GM12878 (cell line): ENCODE measurements around the gene RAB31. TPM values are rescaled to one million over a fixed set of nuclear protein-coding genes. Genes with fewer than 3 reads are reported as not detected.

Experiments used
- ATAC-seq: fragments of 200-7000 bp; cut with Tn5 transposase; 3 replicates; pipeline ENCODE4 v1.9.1; 2020; ENCODE audit warnings: mild to moderate bottlenecking, moderate library complexity
- BruUV-seq: library from RNA; stranded (reverse); fragments of 400-500 nt; replicated peaks from 2 replicates; lab custom pipeline; 2021; lab: Mats Ljungman, UMichigan
- CTCF ChIA-PET: fragments of 300-600 bp; sonication (Branson Sonifier 250); formaldehyde crosslinking; extraction: SDS; loops from one replicate; lab custom pipeline; 2021; ENCODE audit warnings: inconsistent platforms; lab: Yijun Ruan, JAX
- POLR2A ChIA-PET: fragments of 350-600 bp; formaldehyde crosslinking; extraction: SDS; loops from one replicate; lab custom pipeline; 2021; ENCODE audit warnings: inconsistent platforms; lab: Charles Lee
- RAD21 ChIA-PET: fragments of 300-600 bp; sonication (Branson Sonifier 250); formaldehyde crosslinking; loops from one replicate; lab custom pipeline; 2023; ENCODE audit warnings: antibody characterized with exemption; ENCODE audit not compliant: unreplicated experiment; lab: Charles Lee
- SMC1A ChIA-PET: fragments of 300-600 bp; sonication (Branson Sonifier 250); formaldehyde crosslinking; loops from one replicate; lab custom pipeline; 2023; ENCODE audit not compliant: unreplicated experiment, uncharacterized antibody; lab: Charles Lee
- DNase-seq: peaks from one replicate; pipeline ENCODE4 v3.0.0-alpha.2; 2011; ENCODE audit warnings: low read depth, low spot score
- FAIRE-seq: peaks from 3 replicates; lab custom pipeline; 2011; peaks lifted over from hg19 to GRCh38; lab: Jason Lieb, UNC
- H2AFZ ChIP-seq: 2 replicates; pipeline ENCODE4 v1.6.0; 2011; ENCODE audit warnings: low read depth, low read length, control low read depth; ENCODE audit not compliant: control insufficient read depth
- H3K27ac ChIP-seq: 2 replicates; pipeline ENCODE4 v1.5.1; 2011; ENCODE audit warnings: control low read depth; ENCODE audit not compliant: control insufficient read depth, insufficient read depth
- H3K27me3 ChIP-seq, 2 experiments: replicated peaks in 1 of 2; 2 replicates each; pipeline versions ENCODE4 v1.6.0 to v1.6.1; 2011; ENCODE audit warnings: low read length in 1 of 2; ENCODE audit not compliant: control insufficient read depth in 2 of 2, insufficient read depth in 2 of 2
- H3K36me3 ChIP-seq, 2 experiments: 2 replicates each; pipeline ENCODE4 v1.5.1; 2011; ENCODE audit warnings: low read length in 1 of 2; ENCODE audit not compliant: control insufficient read depth in 2 of 2, insufficient read depth in 2 of 2
- H3K4me1 ChIP-seq: 2 replicates; pipeline ENCODE4 v1.6.1; 2011; ENCODE audit warnings: mild to moderate bottlenecking, low read length, moderate library complexity, mixed read lengths; ENCODE audit not compliant: control insufficient read depth, insufficient read depth
- H3K4me2 ChIP-seq: 2 replicates; pipeline ENCODE4 v1.6.0; 2011; ENCODE audit warnings: control low read depth; ENCODE audit not compliant: control insufficient read depth, insufficient read depth
- H3K4me3 ChIP-seq: fragments of 200-600 bp; sonication (generic); 2 replicates; pipeline ENCODE4 v1.5.1; 2016
- H3K79me2 ChIP-seq: 2 replicates; pipeline ENCODE4 v1.6.0; 2011; ENCODE audit warnings: low read length; ENCODE audit not compliant: control insufficient read depth, insufficient read depth
- H3K9ac ChIP-seq: 2 replicates; pipeline ENCODE4 v1.8.0; 2011; ENCODE audit warnings: low read length, control low read depth, mixed read lengths; ENCODE audit not compliant: control insufficient read depth, insufficient read depth
- H3K9me3 ChIP-seq: replicated peaks from 3 replicates; pipeline ENCODE4 v1.5.1; 2011; ENCODE audit warnings: mild to moderate bottlenecking, low read length; ENCODE audit not compliant: control insufficient read depth, insufficient read depth
- H4K20me1 ChIP-seq: 2 replicates; pipeline ENCODE4 v1.6.0; 2011; ENCODE audit not compliant: control insufficient read depth, insufficient read depth
- BMI1 ChIP-seq: fragments of 450-650 bp; IDR thresholded peaks from 2 replicates; pipeline ENCODE4 v1.6.1; 2016; ENCODE audit warnings: mild to moderate bottlenecking, moderate library complexity, borderline replicate concordance
- EP300 ChIP-seq, 2 experiments: fragments of 150-350 bp in 1 of 2; IDR thresholded peaks; 2 replicates each; pipeline ENCODE4 v1.6.1; 2011 to 2012; ENCODE audit warnings: low read depth in 2 of 2, low read length in 2 of 2, borderline replicate concordance in 1 of 2, improper control_type of control experiment in 1 of 2, inconsistent platforms in 1 of 2; ENCODE audit not compliant: control insufficient read depth in 1 of 2
- HSF1 ChIP-seq: fragments of 150-350 bp; IDR thresholded peaks from 2 replicates; pipeline ENCODE4 v1.6.1; 2014; ENCODE audit warnings: mild to moderate bottlenecking, low read depth, low read length
- PML ChIP-seq: IDR thresholded peaks from 2 replicates; pipeline ENCODE4 v1.6.1; 2012; ENCODE audit warnings: low read length, inconsistent platforms
- POLR2A ChIP-seq: IDR thresholded peaks from 2 replicates; pipeline ENCODE4 v1.6.1; 2011; ENCODE audit warnings: low read depth, mild to moderate bottlenecking, low read length
- TBL1XR1 ChIP-seq: IDR thresholded peaks from 2 replicates; pipeline ENCODE4 v1.6.1; 2012; ENCODE audit warnings: low read depth, low read length, improper control_type of control experiment
- TCF7 ChIP-seq: IDR thresholded peaks from 2 replicates; pipeline ENCODE4 v1.6.1; 2014; ENCODE audit warnings: antibody characterized with exemption, borderline replicate concordance
- ZBED1 ChIP-seq: IDR thresholded peaks from 2 replicates; pipeline ENCODE4 v1.6.1; 2016; ENCODE audit warnings: borderline replicate concordance
- ZNF384 ChIP-seq: IDR thresholded peaks from 2 replicates; pipeline ENCODE4 v1.6.1; 2012; ENCODE audit warnings: low read depth, mild to moderate bottlenecking, low read length, improper control_type of control experiment, borderline replicate concordance
- ZNF592 ChIP-seq: fragments of 450-650 bp; IDR thresholded peaks from 2 replicates; pipeline ENCODE4 v1.6.1; 2017; ENCODE audit warnings: mild to moderate bottlenecking, moderate library complexity
- WGBS: methylation state at CpG from one replicate; pipeline ENCODE4 v1.1.6; 2016; ENCODE audit warnings: low lambda C conversion rate; ENCODE audit not compliant: insufficient replicate concordance, insufficient coverage; ENCODE audit errors: missing lambda C conversion rate; 5-methylcytosine and 5-hydroxymethylcytosine counted together
- in situ Hi-C: fragments of 300-500 bp; cut with MboI; formaldehyde crosslinking; loops from 9 replicates; pipeline ENCODE4 v1.14.3; 2018; ENCODE audit warnings: mixed read lengths
- intact Hi-C: fragments of 100-400 bp; cut with micrococcal nuclease; formaldehyde crosslinking; loops from one replicate; pipeline ENCODE4 v1.14.2; 2022; ENCODE audit not compliant: unreplicated experiment
- polyA plus RNA-seq, 11 experiments: library from polyadenylated mRNA; depleted of rRNA in 4 of 11; unstranded in 6 of 11; stranded (reverse) in 5 of 11; fragments of >200 nt; fragmentation: Nextera tagmentation in 4 of 11; fragmentation: Illumina TruSeq in 1 of 11; extraction: Ambion mirVana in 4 of 11; extraction: Trizol in 1 of 11; gene quantifications; 1 replicate in 1 of 11; 2 replicates in 10 of 11; pipeline versions ENCODE4 v1.2.1 to v1.2.3, GENCODE V29; 2011 to 2016; ENCODE audit warnings: inconsistent platforms in 2 of 11, missing spikeins in 2 of 11, low read depth in 1 of 11
- total RNA-seq, 4 experiments: library from RNA; depleted of rRNA in 3 of 4; stranded (reverse); fragments of >200 nt in 3 of 4; fragmentation: Illumina TruSeq in 1 of 4; extraction: Trizol in 1 of 4; gene quantifications; 2 replicates each; pipeline versions ENCODE4 v1.2.1 to v1.2.3, GENCODE V29; 2013 to 2021
- TF ChIP-seq, protein P1 (sequence below): fragments of 450-650 bp; IDR thresholded peaks from 2 replicates; pipeline ENCODE4 v1.6.1; 2017; ENCODE audit warnings: antibody characterized with exemption, mild to moderate bottlenecking, moderate library complexity
- TF ChIP-seq, protein P2 (sequence below): fragments of 450-650 bp; IDR thresholded peaks from 2 replicates; pipeline ENCODE4 v1.6.1; 2018; ENCODE audit warnings: mild to moderate bottlenecking, low read depth, moderate library complexity; ENCODE audit not compliant: partially characterized antibody

Gene RAB31
- total and polyA plus RNA-seq, 10 of the 15 experiments (the other 5 are each of a cell fraction or from before 2014, with no cell fraction given): 0.80 to 23.3 (median 12.2) TPM

DNA sequence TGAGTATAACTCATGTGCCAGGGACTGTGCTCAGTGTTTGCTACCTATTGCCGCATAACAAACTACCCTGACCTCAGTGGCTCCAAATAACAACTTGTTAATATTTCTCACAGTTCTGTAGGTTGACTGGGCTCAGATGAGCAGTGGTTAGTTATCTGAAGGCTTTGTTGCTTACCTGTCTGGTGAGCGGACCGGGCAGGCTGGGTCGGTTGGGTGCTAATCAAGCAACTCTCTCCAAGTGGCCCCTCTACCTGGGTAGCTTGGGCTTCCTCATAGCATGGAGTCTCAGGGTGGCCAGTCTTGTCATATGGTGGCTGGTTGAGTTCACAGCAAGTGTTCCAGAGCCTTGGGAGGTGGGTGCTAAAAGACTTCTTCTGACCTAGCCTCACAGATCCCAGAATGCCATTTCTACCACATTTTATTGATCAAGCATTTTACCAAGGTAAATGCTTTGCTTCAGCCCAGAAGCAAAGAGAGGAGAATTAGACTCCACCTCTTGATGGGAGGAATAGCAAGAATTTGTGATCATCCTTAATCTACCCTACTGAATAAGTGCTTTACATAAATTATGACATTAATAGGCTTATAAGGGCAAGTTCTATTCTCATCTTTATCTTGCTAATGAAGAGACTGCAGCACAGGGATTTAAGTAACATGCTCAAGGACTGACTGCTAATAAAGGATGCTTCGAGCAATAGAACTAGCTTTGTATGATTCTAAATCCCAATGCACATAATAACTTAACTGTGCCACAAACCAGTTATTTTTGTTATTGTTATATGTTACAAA, 16.9 kb downstream of the RAB31 start:
- ATAC-seq (no peak), DNase-seq (no peak), FAIRE-seq (no peak)
- intact Hi-C loops: no loop called here
- H3K79me2 ChIP-seq: no peaks in the 10 kb centered on the region
- no TSS peak for BruUV-seq
- H3K27ac ChIP-seq: no peak overlapping the region
- no peaks in the 10 kb centered on the region for H3K27me3 ChIP-seq
- ChIA-PET POLR2A (no interaction called here), SMC1A (no interaction called here), RAD21 (no interaction called here), CTCF (no interaction called here)
- 92% methylated on average over 5 of the region's 5 CpGs for WGBS
- in situ Hi-C loops: no loop called here
- H3K36me3 ChIP-seq: no peaks in the 10 kb centered on the region
- no peaks in the 10 kb centered on the region for H4K20me1 ChIP-seq
- no peaks in the 10 kb centered on the region for H3K4me1 ChIP-seq
- no peak overlapping the region for H3K4me2 ChIP-seq
- H3K9ac ChIP-seq: no peak overlapping the region
- no peak overlapping the region for H3K4me3 ChIP-seq
- H3K9me3 ChIP-seq: no peaks in the 10 kb centered on the region
- no peak overlapping the region for H2AFZ ChIP-seq
- TF ChIP-seq EP300 (IDR thresholded peaks at IDR 0.05; ENCODE audit: borderline replicate concordance in 1 of 2, control insufficient read depth in 1 of 2, low read depth in 2 of 2, low read length in 2 of 2) (no peak), PML (no peak), TBL1XR1 (no peak), POLR2A (no peak), BMI1 (no peak), ZNF384 (no peak), ZNF592 (no peak), ZBED1 (no peak), HSF1 (no peak), TCF7 (no peak)
- TF ChIP-seq, protein P1, sequence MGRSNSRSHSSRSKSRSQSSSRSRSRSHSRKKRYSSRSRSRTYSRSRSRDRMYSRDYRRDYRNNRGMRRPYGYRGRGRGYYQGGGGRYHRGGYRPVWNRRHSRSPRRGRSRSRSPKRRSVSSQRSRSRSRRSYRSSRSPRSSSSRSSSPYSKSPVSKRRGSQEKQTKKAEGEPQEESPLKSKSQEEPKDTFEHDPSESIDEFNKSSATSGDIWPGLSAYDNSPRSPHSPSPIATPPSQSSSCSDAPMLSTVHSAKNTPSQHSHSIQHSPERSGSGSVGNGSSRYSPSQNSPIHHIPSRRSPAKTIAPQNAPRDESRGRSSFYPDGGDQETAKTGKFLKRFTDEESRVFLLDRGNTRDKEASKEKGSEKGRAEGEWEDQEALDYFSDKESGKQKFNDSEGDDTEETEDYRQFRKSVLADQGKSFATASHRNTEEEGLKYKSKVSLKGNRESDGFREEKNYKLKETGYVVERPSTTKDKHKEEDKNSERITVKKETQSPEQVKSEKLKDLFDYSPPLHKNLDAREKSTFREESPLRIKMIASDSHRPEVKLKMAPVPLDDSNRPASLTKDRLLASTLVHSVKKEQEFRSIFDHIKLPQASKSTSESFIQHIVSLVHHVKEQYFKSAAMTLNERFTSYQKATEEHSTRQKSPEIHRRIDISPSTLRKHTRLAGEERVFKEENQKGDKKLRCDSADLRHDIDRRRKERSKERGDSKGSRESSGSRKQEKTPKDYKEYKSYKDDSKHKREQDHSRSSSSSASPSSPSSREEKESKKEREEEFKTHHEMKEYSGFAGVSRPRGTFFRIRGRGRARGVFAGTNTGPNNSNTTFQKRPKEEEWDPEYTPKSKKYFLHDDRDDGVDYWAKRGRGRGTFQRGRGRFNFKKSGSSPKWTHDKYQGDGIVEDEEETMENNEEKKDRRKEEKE: no peak
- TF ChIP-seq, protein P2, sequence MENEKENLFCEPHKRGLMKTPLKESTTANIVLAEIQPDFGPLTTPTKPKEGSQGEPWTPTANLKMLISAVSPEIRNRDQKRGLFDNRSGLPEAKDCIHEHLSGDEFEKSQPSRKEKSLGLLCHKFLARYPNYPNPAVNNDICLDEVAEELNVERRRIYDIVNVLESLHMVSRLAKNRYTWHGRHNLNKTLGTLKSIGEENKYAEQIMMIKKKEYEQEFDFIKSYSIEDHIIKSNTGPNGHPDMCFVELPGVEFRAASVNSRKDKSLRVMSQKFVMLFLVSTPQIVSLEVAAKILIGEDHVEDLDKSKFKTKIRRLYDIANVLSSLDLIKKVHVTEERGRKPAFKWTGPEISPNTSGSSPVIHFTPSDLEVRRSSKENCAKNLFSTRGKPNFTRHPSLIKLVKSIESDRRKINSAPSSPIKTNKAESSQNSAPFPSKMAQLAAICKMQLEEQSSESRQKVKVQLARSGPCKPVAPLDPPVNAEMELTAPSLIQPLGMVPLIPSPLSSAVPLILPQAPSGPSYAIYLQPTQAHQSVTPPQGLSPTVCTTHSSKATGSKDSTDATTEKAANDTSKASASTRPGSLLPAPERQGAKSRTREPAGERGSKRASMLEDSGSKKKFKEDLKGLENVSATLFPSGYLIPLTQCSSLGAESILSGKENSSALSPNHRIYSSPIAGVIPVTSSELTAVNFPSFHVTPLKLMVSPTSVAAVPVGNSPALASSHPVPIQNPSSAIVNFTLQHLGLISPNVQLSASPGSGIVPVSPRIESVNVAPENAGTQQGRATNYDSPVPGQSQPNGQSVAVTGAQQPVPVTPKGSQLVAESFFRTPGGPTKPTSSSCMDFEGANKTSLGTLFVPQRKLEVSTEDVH: no peak
